ENCODE results near the gene ASPG.

DNA sequence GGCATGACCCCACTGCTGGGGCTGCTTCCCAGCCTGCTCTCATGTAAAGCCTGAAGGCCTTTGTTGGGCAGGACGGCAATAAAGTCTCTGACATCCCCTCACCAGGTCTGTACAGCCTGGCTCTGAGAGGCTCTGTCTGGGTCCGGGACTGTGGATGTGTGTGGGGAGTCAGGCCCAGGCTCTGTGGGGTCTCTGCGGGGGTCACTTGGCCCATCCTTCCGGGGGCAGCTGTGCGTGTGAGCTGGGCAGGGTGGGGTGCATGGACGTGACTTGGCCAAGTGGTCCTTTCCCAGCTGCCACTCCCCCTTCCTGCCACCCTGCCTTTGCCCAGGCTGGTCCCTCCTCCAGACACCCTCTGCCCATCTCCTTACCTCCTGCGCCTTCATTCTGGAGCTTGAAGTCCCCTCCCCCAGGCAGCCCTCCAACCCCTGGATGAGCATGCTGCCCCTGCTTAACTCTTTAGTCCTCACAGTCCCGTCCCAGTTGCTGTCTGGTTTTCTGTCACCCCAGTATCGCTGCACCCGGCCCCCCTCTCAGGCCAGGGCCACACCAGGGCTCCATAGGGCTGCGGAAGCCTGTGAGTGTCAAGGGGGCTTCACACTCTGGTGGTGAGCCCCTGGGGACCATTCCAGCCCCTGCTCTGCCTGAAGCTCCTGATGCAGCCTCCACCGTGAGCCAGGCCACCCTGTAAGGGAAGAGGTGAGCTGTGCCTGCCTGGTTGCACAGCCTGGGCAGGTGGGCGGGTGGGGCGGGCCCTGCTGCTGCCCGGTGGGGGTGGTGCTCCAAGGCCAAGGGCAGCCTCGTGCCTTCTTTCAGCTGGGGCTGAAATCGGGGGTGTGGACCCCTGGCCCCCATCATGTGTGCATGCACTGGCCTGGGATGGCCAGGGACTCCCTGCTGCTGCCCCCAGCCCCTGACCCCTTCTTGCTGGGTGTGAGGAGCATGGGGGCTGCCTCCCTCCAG is 27.4 kb downstream of the ASPG start:
- TF ChIP-seq, protein P1, sequence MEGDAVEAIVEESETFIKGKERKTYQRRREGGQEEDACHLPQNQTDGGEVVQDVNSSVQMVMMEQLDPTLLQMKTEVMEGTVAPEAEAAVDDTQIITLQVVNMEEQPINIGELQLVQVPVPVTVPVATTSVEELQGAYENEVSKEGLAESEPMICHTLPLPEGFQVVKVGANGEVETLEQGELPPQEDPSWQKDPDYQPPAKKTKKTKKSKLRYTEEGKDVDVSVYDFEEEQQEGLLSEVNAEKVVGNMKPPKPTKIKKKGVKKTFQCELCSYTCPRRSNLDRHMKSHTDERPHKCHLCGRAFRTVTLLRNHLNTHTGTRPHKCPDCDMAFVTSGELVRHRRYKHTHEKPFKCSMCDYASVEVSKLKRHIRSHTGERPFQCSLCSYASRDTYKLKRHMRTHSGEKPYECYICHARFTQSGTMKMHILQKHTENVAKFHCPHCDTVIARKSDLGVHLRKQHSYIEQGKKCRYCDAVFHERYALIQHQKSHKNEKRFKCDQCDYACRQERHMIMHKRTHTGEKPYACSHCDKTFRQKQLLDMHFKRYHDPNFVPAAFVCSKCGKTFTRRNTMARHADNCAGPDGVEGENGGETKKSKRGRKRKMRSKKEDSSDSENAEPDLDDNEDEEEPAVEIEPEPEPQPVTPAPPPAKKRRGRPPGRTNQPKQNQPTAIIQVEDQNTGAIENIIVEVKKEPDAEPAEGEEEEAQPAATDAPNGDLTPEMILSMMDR (IDR thresholded peaks at IDR 0.05), result no peak
- TF ChIP-seq POLR2A (IDR thresholded peaks at IDR 0.05), result no peak

Data from ovary (tissue), 3 donors.